Sigmoid colon (tissue), 4 donors: Measurements from ENCODE around the gene ADAM33.

ENCODE experiments used
- CTCF ChIP-seq, 4 experiments: fragments of 450-650 bp in 3 of 4; fragments of 200-600 bp in 1 of 4; IDR thresholded peaks; one replicate each; pipeline ENCODE4 v1.5.1; 2016 to 2019; ENCODE audit warnings: antibody characterized with exemption in 4 of 4, mild to moderate bottlenecking in 3 of 4, moderate library complexity in 2 of 4
- POLR2A ChIP-seq, 2 donors: fragments of 450-650 bp; IDR thresholded peaks; one replicate each; pipeline ENCODE4 v1.6.1; 2016; ENCODE audit warnings: antibody characterized with exemption in 2 of 2, mild to moderate bottlenecking in 2 of 2, moderate library complexity in 2 of 2
- POLR2AphosphoS5 ChIP-seq, 4 donors: sonication (generic); formaldehyde crosslinking; IDR thresholded peaks; one replicate each; pipeline ENCODE4 v1.6.1; 2017; ENCODE audit warnings: antibody characterized with exemption in 4 of 4

- TF ChIP-seq POLR2A (IDR thresholded peaks at IDR 0.05) (no peak), CTCF (IDR thresholded peaks at IDR 0.05) (no peak), POLR2AphosphoS5 (IDR thresholded peaks at IDR 0.05) (no peak)
Observed at GRCh38 chr20:3730803-3731672, 49.2 kb upstream of the ADAM33 start.
